Measurements from ENCODE around the gene NUB1. TPM values are rescaled to one million over a fixed set of nuclear protein-coding genes. Genes with fewer than 3 reads are reported as not detected.

Gene NUB1
- total RNA-seq, 2 donors from 2014 or later, result 46.4 to 53.7 TPM

DNA sequence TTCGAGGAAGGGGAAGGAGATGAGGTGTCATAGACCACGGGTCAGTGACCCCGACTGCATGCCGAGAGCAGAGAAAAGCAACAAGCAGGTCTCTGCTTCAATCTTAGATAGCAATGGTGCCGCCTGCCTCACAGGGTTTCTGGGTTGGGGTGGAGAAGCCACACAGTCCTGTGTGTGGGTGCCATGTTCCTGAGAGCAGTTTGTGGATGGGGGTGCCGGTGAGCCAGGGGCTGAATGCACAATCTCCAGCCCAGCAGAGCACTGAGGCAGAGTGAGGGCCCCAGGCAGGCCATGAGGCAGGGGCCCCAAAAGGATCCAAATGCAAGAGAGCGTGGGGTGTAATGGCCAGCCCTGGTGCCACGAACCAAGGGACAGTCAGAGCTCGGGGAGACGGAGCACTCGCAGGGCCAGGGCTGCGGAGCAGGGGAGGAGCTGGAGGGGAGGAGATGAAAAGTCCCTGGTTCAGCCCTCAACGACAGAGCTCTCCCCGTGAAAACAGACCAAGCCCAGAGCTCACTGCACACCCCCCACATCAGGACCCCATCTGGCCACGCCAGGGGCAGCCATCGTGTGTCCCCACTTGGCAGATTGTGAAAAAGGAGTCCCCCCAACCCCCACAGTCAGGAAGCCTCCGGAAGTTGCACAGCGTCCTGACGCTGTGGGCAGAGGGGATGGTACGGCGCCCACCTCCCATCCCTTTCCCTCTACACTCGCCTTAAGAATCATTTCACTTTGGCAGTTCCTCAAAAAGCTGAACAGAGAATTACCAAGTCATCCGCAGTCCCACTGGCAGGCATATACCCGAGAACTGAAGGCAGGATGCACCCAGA lies 48.4 kb downstream of the NUB1 start:
- intact Hi-C loops (cut with DNase I), result no loop called here
- Histone ChIP-seq H3K36me3 (no peaks in the 10 kb centered on the region), H3K4me1 (replicated peaks) (no peaks in the 10 kb centered on the region), H3K9me3 (no peaks in the 10 kb centered on the region), H3K4me3 (no peak overlapping the region), H3K27ac (no peak overlapping the region), H3K27me3 (replicated peaks; ENCODE audit: insufficient read depth) (no peaks in the 10 kb centered on the region)
- TF ChIP-seq POLR2A (IDR thresholded peaks at IDR 0.05), result no peak
- TF ChIP-seq, protein P1, sequence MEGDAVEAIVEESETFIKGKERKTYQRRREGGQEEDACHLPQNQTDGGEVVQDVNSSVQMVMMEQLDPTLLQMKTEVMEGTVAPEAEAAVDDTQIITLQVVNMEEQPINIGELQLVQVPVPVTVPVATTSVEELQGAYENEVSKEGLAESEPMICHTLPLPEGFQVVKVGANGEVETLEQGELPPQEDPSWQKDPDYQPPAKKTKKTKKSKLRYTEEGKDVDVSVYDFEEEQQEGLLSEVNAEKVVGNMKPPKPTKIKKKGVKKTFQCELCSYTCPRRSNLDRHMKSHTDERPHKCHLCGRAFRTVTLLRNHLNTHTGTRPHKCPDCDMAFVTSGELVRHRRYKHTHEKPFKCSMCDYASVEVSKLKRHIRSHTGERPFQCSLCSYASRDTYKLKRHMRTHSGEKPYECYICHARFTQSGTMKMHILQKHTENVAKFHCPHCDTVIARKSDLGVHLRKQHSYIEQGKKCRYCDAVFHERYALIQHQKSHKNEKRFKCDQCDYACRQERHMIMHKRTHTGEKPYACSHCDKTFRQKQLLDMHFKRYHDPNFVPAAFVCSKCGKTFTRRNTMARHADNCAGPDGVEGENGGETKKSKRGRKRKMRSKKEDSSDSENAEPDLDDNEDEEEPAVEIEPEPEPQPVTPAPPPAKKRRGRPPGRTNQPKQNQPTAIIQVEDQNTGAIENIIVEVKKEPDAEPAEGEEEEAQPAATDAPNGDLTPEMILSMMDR (IDR thresholded peaks at IDR 0.05), result no peak
- TF ChIP-seq POLR2AphosphoS5 (IDR thresholded peaks at IDR 0.05), result no peak
- 88% methylated on average over 23 of the region's 24 CpGs for WGBS
- DNase-seq (ENCODE audit: low spot score), result no peak

DNA sequence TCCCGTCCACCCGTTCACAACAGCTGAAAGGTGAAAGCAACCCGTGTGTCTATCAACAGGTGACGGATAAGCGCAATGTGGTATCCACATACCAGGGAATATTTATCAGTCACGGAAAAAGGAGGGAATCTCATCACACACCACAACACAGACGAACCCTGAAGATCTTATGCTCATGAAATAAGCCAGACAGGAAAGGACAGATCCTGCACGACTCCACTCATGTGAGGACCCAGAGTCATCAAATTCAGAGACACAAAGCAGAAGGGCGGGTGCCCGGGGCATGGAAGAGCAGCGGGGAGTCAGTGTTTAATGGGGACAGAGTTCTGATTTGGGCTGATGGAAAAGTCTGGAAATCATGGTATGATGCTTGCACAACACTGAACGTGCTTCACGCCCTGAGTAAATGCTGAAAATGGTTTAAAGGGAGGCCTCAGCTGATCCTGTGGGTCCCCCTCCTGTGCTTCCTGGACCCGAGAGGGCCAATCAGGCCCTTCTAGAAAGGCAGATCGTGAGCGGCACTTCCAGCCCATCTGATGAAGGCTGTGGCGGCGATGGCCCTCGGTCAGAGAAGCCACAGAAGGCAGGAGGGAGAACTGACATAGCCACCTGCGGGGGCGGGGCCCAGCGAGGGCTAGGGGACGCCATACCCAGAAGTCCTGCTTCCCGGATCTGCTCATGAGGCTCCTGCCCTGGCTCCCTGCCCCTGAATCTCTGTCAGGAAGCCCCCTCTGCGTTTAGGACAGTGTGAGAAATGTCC lies 49.2 kb downstream of the NUB1 start:
- Histone ChIP-seq H3K9me3 (no peaks in the 10 kb centered on the region), H3K4me3 (no peak overlapping the region)
- intact Hi-C loops (cut with DNase I), result no loop called here

DNA sequence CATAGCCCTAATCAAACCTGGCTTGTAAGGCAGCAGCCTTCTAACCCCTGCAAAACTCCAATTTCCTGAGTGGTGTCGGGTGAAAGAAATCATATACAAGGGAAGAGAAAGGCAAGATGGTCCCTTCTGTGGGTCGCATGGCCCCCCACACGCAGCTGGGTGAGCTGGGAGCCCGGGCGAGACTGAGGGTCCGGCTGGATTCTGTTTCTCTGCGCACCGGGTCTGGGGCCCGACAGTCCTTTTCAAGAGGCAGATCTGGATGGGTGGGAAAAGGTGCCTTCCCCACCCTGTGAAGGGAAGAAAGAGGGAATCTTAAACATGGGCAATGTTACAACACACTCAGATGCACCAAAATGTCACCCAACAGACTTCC lies 49.7 kb downstream of the NUB1 start:
- Histone ChIP-seq H3K4me1 (replicated peaks) (no peaks in the 10 kb centered on the region), H3K36me3 (no peaks in the 10 kb centered on the region), H3K4me3 (no peak overlapping the region), H3K27me3 (replicated peaks; ENCODE audit: insufficient read depth) (no peaks in the 10 kb centered on the region), H3K27ac (no peak overlapping the region), H3K9me3 (no peaks in the 10 kb centered on the region)
- WGBS, result 96% methylated on average over 9 of the region's 9 CpGs
- no peak for DNase-seq (ENCODE audit: low spot score)
- TF ChIP-seq POLR2AphosphoS5 (IDR thresholded peaks at IDR 0.05), result no peak
- TF ChIP-seq, protein P1 (IDR thresholded peaks at IDR 0.05), result no peak
- no peak for TF ChIP-seq POLR2A (IDR thresholded peaks at IDR 0.05)
- intact Hi-C loops (cut with DNase I), result no loop called here

More for the DNA sequence above, 49.2 kb downstream of the NUB1 start:
- no peak for TF ChIP-seq POLR2A (IDR thresholded peaks at IDR 0.05)
- TF ChIP-seq, protein P1 (IDR thresholded peaks at IDR 0.05), result no peak
- no peak for TF ChIP-seq POLR2AphosphoS5 (IDR thresholded peaks at IDR 0.05)
- Histone ChIP-seq H3K27ac (no peak overlapping the region), H3K4me1 (replicated peaks) (no peaks in the 10 kb centered on the region), H3K36me3 (no peaks in the 10 kb centered on the region), H3K27me3 (replicated peaks; ENCODE audit: insufficient read depth) (no peaks in the 10 kb centered on the region)
- no peak for DNase-seq (ENCODE audit: low spot score)
- WGBS, result 86% methylated on average over 25 of the region's 25 CpGs

DNA sequence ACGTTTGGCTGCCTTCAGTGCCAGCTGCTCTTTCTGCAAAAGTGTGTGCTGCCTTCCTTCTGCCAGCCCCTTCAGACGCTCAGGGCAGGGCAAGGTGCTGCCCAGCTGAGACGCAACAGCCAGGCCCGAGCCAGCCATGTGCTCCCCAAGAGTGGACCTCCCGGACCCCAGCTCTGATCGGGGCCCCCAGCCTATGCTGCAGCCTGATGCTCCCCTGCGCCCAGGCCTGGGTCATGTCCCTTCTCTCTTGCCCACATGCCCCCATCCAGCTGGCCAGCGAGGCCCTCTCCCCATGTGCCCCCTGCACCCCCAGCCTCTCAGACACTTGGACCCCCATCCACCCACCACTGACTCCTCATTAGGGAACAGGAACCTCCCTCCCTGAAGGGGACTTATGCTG lies 50.4 kb downstream of the NUB1 start:
- no peak overlapping the region for H3K27ac ChIP-seq
- H3K4me3 ChIP-seq, result no peak overlapping the region
- DNase-seq (ENCODE audit: low spot score), result no peak
- H3K27me3 ChIP-seq (replicated peaks; ENCODE audit: insufficient read depth), result no peaks in the 10 kb centered on the region
- H3K36me3 ChIP-seq, result no peaks in the 10 kb centered on the region
- 89% methylated on average over 8 of the region's 8 CpGs for WGBS
- intact Hi-C loops (cut with DNase I), result no loop called here
- H3K4me1 ChIP-seq (replicated peaks), result no peaks in the 10 kb centered on the region
- TF ChIP-seq POLR2A (IDR thresholded peaks at IDR 0.05) (no peak), POLR2AphosphoS5 (IDR thresholded peaks at IDR 0.05) (no peak)
- TF ChIP-seq, protein P1 (IDR thresholded peaks at IDR 0.05), result no peak
- no peaks in the 10 kb centered on the region for H3K9me3 ChIP-seq
